Astrocyte of the cerebellum (primary cell): ENCODE measurements around the gene NFKBIZ.
"Not testable (repeated sequence)": the region's sequence is repeated elsewhere in the genome, so short reads cannot be mapped to it uniquely, and the experiment has no call there.

Source experiments
- DNase-seq: peaks from one replicate; pipeline ENCODE4 v3.0.0-alpha.2; 2011; ENCODE audit warnings: low read depth
- H3K4me3 ChIP-seq: 2 replicates; pipeline ENCODE4 v1.5.1; 2011; ENCODE audit warnings: mild to moderate bottlenecking, low read depth, low read length, moderate library complexity
- CTCF ChIP-seq: IDR thresholded peaks from 2 replicates; pipeline ENCODE4 v1.5.1; 2012; ENCODE audit warnings: low read length, low read depth, moderate library complexity, mild to moderate bottlenecking; ENCODE audit errors: missing control alignments
- in situ Hi-C: cut with HindIII; loops from 2 replicates; pipeline ENCODE4 v1.10.0; 2017; ENCODE audit warnings: low sequenced_read_pairs

Gene NFKBIZ

GRCh38 chr3:101902041-101902440, 52.7 kb downstream of the NFKBIZ start:
- no peak overlapping the region for H3K4me3 ChIP-seq
- in situ Hi-C loops, result no loop called here
- DNase-seq, result peak; percentile 36
- TF ChIP-seq CTCF, result no peak

- no peak for TF ChIP-seq CTCF
- DNase-seq, result no peak
- no peak overlapping the region for H3K4me3 ChIP-seq
- in situ Hi-C loops, result no loop called here
Observed at GRCh38 chr3:101903451-101903871, 54.1 kb downstream of the NFKBIZ start.

- in situ Hi-C loops, H3K4me3 ChIP-seq, DNase-seq: not testable (repeated sequence)
Observed at GRCh38 chr3:101905573-101905972, 56.3 kb downstream of the NFKBIZ start.
